ENCODE measurements around the gene ATOH8.
A peak's percentile ranks its signal among the peaks of the same experiment; 100 is the strongest.
"Not testable (repeated sequence)": the region's sequence is repeated elsewhere in the genome, so short reads cannot be mapped to it uniquely, and the experiment has no call there.

ATOH8 gene

GRCh38 chr2:85827879-85828569 lies 74.2 kb downstream of the ATOH8 start:
- DNase-seq (ENCODE audit: extremely low read depth, low read depth): no peak
- TF ChIP-seq, protein P1, sequence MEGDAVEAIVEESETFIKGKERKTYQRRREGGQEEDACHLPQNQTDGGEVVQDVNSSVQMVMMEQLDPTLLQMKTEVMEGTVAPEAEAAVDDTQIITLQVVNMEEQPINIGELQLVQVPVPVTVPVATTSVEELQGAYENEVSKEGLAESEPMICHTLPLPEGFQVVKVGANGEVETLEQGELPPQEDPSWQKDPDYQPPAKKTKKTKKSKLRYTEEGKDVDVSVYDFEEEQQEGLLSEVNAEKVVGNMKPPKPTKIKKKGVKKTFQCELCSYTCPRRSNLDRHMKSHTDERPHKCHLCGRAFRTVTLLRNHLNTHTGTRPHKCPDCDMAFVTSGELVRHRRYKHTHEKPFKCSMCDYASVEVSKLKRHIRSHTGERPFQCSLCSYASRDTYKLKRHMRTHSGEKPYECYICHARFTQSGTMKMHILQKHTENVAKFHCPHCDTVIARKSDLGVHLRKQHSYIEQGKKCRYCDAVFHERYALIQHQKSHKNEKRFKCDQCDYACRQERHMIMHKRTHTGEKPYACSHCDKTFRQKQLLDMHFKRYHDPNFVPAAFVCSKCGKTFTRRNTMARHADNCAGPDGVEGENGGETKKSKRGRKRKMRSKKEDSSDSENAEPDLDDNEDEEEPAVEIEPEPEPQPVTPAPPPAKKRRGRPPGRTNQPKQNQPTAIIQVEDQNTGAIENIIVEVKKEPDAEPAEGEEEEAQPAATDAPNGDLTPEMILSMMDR (IDR thresholded peaks at IDR 0.05; ENCODE audit: low read depth, low read length): no peak

DNA sequence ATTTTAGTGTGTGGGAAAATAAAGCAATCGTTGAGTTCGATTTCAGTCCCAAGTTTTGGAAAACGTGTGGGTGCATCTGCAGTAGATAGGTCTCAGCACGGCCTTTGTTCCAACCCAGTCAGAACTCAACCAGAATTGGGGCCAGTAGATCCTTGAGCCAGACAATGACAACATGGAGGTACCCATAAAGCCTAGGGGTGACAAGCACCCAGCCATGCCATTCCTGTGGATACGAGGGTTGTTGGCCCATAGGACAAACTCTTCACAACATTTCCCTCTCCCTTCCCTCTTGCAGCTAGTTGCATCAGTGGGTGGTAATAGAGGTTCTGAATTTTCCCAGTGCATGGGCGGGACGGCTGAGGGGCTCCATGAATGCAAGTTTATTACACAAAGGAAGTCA lies 74.9 kb downstream of the ATOH8 start:
- TF ChIP-seq, protein P1 (IDR thresholded peaks at IDR 0.05; ENCODE audit: low read depth, low read length): no peak

DNA sequence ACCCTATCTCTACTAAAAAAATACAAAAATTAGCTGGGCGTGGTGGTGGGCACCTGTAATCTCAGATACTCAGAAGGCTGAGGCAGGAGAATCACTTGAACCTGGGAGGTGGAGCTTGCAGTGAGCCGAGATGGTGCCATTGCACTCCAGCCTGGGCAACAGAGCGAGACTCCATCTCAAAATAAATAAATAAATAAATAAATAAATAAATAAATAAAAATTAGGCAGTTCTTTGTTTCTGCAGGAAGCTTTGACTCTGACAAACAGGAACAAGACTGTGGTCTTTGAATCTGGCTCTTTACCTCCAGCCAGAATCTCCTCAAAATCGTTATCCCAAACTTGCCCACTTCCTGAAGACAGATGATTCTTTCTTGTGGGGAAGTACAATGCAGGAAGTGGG lies 75.6 kb downstream of the ATOH8 start:
- DNase-seq (ENCODE audit: extremely low read depth, low read depth): not testable (repeated sequence)

More for the DNA sequence above, 74.9 kb downstream of the ATOH8 start:
- no peak for DNase-seq (ENCODE audit: extremely low read depth, low read depth)

DNA sequence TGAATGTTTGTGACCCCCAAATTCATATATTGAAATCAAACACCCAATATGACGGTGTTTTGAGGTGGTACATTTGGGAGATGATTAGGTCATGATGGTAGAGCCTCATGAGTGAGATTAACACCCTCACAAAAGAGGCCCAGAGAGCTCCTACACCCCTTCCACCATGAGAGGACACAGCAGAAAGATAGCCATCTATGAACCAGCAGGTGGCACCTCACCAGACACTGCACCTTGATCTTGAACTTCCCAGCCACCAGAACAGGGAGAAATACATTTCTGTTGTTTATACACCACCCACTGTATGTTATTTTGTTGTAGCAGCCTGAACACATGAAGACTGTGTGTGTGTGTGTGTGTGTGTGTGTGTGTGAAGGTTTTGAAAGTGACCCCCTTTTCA lies 76.9 kb downstream of the ATOH8 start:
- TF ChIP-seq, protein P1 (IDR thresholded peaks at IDR 0.05; ENCODE audit: low read depth, low read length): peak; percentile 13
- DNase-seq (ENCODE audit: extremely low read depth, low read depth): no peak

DNA sequence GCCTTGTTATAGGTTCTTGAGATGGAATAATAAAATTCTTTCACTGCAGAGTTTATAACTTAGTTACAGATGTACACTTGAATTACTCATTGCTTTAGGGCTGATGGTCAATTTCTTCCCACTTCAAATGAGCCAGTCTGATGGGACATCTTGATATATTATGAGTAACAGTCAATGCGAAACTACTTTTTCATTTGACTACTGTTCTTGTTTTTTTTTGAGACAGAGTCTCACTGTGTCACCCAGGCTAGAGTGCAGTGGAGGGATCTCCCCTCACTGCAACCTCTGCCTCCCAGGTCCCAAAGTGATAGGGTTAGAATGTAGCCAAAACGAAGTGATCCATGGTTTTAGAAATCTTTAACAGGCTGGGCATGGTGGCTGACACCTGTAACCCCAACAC lies 77.9 kb downstream of the ATOH8 start:
- TF ChIP-seq, protein P1 (IDR thresholded peaks at IDR 0.05; ENCODE audit: low read depth, low read length): no peak
- no peak for DNase-seq (ENCODE audit: extremely low read depth, low read depth)

DNA sequence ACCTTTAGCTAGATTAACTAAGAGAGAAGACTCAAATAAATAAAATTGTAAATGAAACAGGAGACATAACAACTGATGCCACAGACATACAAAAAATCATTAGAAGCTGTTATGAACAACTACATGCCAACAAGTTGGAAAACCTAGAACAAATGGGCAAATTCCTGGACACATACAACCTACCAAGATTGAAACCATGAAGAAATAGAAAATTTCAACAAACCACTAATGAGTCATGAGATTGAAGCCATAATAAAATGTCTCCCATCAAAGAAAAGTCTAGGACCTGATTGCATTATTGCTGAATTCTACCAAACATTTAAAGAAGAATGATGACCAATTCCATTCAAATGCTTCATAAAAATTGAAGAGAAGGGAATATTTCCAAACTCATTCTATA lies 80.7 kb downstream of the ATOH8 start:
- no peak for DNase-seq (ENCODE audit: extremely low read depth, low read depth)
- TF ChIP-seq, protein P1 (IDR thresholded peaks at IDR 0.05; ENCODE audit: low read depth, low read length): no peak

Data from AG09319 (cell line).